ENCODE results near the gene ADORA2A.

Gene ADORA2A

GRCh38 chr22:24465566-24465965, 38.2 kb downstream of the ADORA2A start:
- no peaks in the 10 kb centered on the region for H3K27me3 ChIP-seq (replicated peaks in 2 of 5; ENCODE audit: control insufficient read depth in 4 of 5, insufficient read depth in 5 of 5, low read length in 4 of 5)
- peaks cover 13 to 24% (median 17%) of the 10 kb centered on the region in 4 experiments for H3K4me1 ChIP-seq (ENCODE audit: control extremely low read depth in 1 of 4, control insufficient read depth in 4 of 4, insufficient read depth in 4 of 4, low read length in 3 of 4)
- H3K9me3 ChIP-seq (ENCODE audit: control extremely low read depth in 1 of 5, control insufficient read depth in 4 of 5, insufficient read depth in 2 of 5, low read depth in 1 of 5, low read length in 4 of 5) = no peaks in the 10 kb centered on the region
- 100% methylated on average over 2 of the region's 5 CpGs for WGBS (ENCODE audit: insufficient coverage)
- ChIA-PET POLR2A (no interaction called here), CTCF (interaction anchor here (0.7 to 2.7 kb wide), 3 partner anchors 15 to 41 kb away, joined by 3 to 11 read pairs (median 6); no protein-coding TSS in a partner anchor)
- H3K27ac ChIP-seq (ENCODE audit: insufficient read depth in 1 of 2, low read depth in 1 of 2, low read length in 2 of 2, poor library complexity in 1 of 2, severe bottlenecking in 2 of 2) = no peak overlapping the region
- DNase-seq = peak in 1 of 3 donors; percentile 42
- H3K4me3 ChIP-seq (ENCODE audit: control insufficient read depth in 1 of 7, extremely low read depth in 1 of 7, insufficient read depth in 4 of 7, low read depth in 2 of 7, low read length in 6 of 7) = no peak overlapping the region
- H3K36me3 ChIP-seq (ENCODE audit: control insufficient read depth in 4 of 4, insufficient read depth in 4 of 4, low read length in 3 of 4) = no peaks in the 10 kb centered on the region

- no peak for DNase-seq
- Histone ChIP-seq H3K9me3 (ENCODE audit: control extremely low read depth in 1 of 5, control insufficient read depth in 4 of 5, insufficient read depth in 2 of 5, low read depth in 1 of 5, low read length in 4 of 5) (no peaks in the 10 kb centered on the region), H3K27ac (ENCODE audit: insufficient read depth in 1 of 2, low read depth in 1 of 2, low read length in 2 of 2, poor library complexity in 1 of 2, severe bottlenecking in 2 of 2) (no peak overlapping the region), H3K27me3 (replicated peaks in 2 of 5; ENCODE audit: control insufficient read depth in 4 of 5, insufficient read depth in 5 of 5, low read length in 4 of 5) (no peaks in the 10 kb centered on the region), H3K36me3 (ENCODE audit: control insufficient read depth in 4 of 4, insufficient read depth in 4 of 4, low read length in 3 of 4) (no peaks in the 10 kb centered on the region), H3K4me3 (ENCODE audit: control insufficient read depth in 1 of 7, extremely low read depth in 1 of 7, insufficient read depth in 4 of 7, low read depth in 2 of 7, low read length in 6 of 7) (no peak overlapping the region), H3K4me1 (ENCODE audit: control extremely low read depth in 1 of 4, control insufficient read depth in 4 of 4, insufficient read depth in 4 of 4, low read length in 3 of 4) (peaks cover 11 to 20% (median 14%) of the 10 kb centered on the region in 4 experiments)
- 100% methylated on average over 3 of the region's 3 CpGs for WGBS (ENCODE audit: insufficient coverage)
- ChIA-PET POLR2A (no interaction called here), CTCF (interaction anchor here (0.7 to 2.7 kb wide), 3 partner anchors 15 to 42 kb away, joined by 3 to 11 read pairs (median 6); no protein-coding TSS in a partner anchor)
Observed at GRCh38 chr22:24465975-24466374, 38.6 kb downstream of the ADORA2A start.

DNA sequence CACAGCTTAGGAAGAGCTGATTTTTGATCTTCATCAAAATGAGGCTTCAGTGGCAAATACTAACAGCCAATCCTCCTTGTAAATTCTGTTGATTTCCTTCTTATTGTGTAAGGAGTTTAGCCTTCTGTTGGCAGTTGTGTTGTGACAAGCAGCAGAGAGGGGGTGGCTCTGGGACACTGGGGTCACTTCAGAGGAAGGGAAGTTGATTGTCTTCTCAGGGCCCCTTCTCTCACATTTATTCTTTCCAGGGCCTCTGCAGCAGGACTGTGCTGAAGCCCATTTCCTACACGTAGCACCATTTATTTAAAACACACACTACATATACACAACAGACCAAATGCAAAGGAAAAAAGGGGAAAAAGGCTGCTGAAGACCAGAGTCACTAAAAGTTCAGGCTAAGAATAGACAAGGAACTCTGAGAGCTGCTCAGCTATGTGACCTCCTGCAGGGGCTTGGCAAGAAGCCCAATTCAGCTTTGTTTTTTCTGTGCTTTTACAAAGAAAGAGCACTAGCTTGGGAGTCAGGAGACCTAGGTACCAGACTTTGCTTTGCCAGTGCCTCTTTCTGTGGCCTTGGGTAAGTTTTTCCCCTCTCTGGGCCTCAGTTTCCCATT, 39.4 kb downstream of the ADORA2A start:
- Histone ChIP-seq H3K4me1 (ENCODE audit: control extremely low read depth in 1 of 4, control insufficient read depth in 4 of 4, insufficient read depth in 4 of 4, low read length in 3 of 4) (peaks cover 11 to 19% (median 12%) of the 10 kb centered on the region in 4 experiments), H3K9me3 (ENCODE audit: control extremely low read depth in 1 of 5, control insufficient read depth in 4 of 5, insufficient read depth in 2 of 5, low read depth in 1 of 5, low read length in 4 of 5) (no peaks in the 10 kb centered on the region), H3K27ac (ENCODE audit: insufficient read depth in 1 of 2, low read depth in 1 of 2, low read length in 2 of 2, poor library complexity in 1 of 2, severe bottlenecking in 2 of 2) (no peak overlapping the region), H3K4me3 (ENCODE audit: control insufficient read depth in 1 of 7, extremely low read depth in 1 of 7, insufficient read depth in 4 of 7, low read depth in 2 of 7, low read length in 6 of 7) (no peak overlapping the region), H3K36me3 (ENCODE audit: control insufficient read depth in 4 of 4, insufficient read depth in 4 of 4, low read length in 3 of 4) (no peaks in the 10 kb centered on the region), H3K27me3 (replicated peaks in 2 of 5; ENCODE audit: control insufficient read depth in 4 of 5, insufficient read depth in 5 of 5, low read length in 4 of 5) (no peaks in the 10 kb centered on the region)
- WGBS (ENCODE audit: insufficient coverage) = no CpG with 5 or more reads among the region's 1 CpG
- DNase-seq = peak in 1 of 3 donors; percentile 26
- POLR2A ChIA-PET = interaction anchor here (0.6 kb wide), 1 partner anchor 28 kb away, joined by 3 read pairs; no protein-coding TSS in a partner anchor
- CTCF ChIA-PET = interaction anchor here (1.0 to 2.7 kb wide), 4 partner anchors 14 to 43 kb away, joined by 3 to 11 read pairs (median 4); no protein-coding TSS in a partner anchor

DNA sequence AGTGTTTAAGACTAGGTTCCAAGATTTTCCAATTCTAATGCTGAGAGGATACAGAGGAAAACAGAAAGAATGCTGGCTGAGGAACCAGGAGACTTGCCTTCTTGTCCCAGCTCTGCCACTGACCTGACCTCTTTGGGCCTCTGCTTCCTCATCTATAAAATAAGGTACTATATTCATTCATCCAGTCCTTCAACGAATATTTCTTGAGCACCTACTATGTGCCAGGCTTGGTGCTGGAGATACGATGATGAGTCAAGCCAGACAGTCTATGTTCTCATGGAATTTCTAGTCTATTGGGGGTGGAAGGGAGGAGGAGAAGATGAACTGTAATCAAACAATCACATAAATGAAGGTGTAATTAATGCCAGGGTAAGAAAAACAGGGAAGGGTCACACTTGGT, 39.9 kb downstream of the ADORA2A start:
- POLR2A ChIA-PET = interaction anchor here (0.6 kb wide), 1 partner anchor 28 kb away, joined by 3 read pairs; no protein-coding TSS in a partner anchor
- Histone ChIP-seq H3K36me3 (ENCODE audit: control insufficient read depth in 4 of 4, insufficient read depth in 4 of 4, low read length in 3 of 4) (no peaks in the 10 kb centered on the region), H3K27me3 (replicated peaks in 2 of 5; ENCODE audit: control insufficient read depth in 4 of 5, insufficient read depth in 5 of 5, low read length in 4 of 5) (no peaks in the 10 kb centered on the region), H3K4me3 (ENCODE audit: control insufficient read depth in 1 of 7, extremely low read depth in 1 of 7, insufficient read depth in 4 of 7, low read depth in 2 of 7, low read length in 6 of 7) (no peak overlapping the region), H3K4me1 (ENCODE audit: control extremely low read depth in 1 of 4, control insufficient read depth in 4 of 4, insufficient read depth in 4 of 4, low read length in 3 of 4) (peaks cover 11 to 19% (median 12%) of the 10 kb centered on the region in 4 experiments), H3K9me3 (ENCODE audit: control extremely low read depth in 1 of 5, control insufficient read depth in 4 of 5, insufficient read depth in 2 of 5, low read depth in 1 of 5, low read length in 4 of 5) (no peaks in the 10 kb centered on the region), H3K27ac (ENCODE audit: insufficient read depth in 1 of 2, low read depth in 1 of 2, low read length in 2 of 2, poor library complexity in 1 of 2, severe bottlenecking in 2 of 2) (no peak overlapping the region)
- 17% methylated on average over 1 of the region's 2 CpGs for WGBS (ENCODE audit: insufficient coverage)
- CTCF ChIA-PET = interaction anchor here (1.0 to 2.7 kb wide), 4 partner anchors 13 to 43 kb away, joined by 3 to 11 read pairs (median 4); no protein-coding TSS in a partner anchor
- DNase-seq = no peak

DNA sequence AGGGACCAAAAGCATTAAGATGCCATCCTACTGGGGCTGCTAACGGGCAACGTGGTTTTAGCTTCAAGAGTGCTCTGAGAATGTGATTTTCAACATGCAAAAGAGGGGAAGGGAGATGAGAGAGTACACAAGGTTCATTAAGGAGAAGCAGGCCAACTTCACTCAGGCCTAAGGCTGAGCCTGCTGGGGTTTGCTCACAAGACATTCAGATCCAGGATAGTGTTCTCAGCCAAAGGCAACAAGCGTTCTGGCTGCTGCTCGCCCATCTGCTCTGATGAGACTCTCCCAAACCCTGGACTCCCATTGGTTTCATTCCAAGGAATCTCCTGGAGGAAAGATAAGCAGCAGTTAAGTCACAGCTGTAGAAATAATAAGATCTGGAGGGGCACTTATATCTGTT, 44.2 kb downstream of the ADORA2A start:
- ChIA-PET POLR2A (no interaction called here), CTCF (interaction anchor here (0.5 to 1.0 kb wide), 2 partner anchors 10 to 18 kb away, joined by 3 read pairs; no protein-coding TSS in a partner anchor)
- peaks cover 8 to 13% (median 8%) of the 10 kb centered on the region in 4 experiments for H3K4me1 ChIP-seq (ENCODE audit: control extremely low read depth in 1 of 4, control insufficient read depth in 4 of 4, insufficient read depth in 4 of 4, low read length in 3 of 4)
- H3K27me3 ChIP-seq (replicated peaks in 2 of 5; ENCODE audit: control insufficient read depth in 4 of 5, insufficient read depth in 5 of 5, low read length in 4 of 5) = no peaks in the 10 kb centered on the region
- 96% methylated on average over 4 of the region's 4 CpGs for WGBS (ENCODE audit: insufficient coverage)
- H3K4me3 ChIP-seq (ENCODE audit: control insufficient read depth in 1 of 7, extremely low read depth in 1 of 7, insufficient read depth in 4 of 7, low read depth in 2 of 7, low read length in 6 of 7) = no peak overlapping the region
- H3K9me3 ChIP-seq (ENCODE audit: control extremely low read depth in 1 of 5, control insufficient read depth in 4 of 5, insufficient read depth in 2 of 5, low read depth in 1 of 5, low read length in 4 of 5) = peaks cover 0 to 2% (median 0%) of the 10 kb centered on the region in 5 experiments
- no peaks in the 10 kb centered on the region for H3K36me3 ChIP-seq (ENCODE audit: control insufficient read depth in 4 of 4, insufficient read depth in 4 of 4, low read length in 3 of 4)
- DNase-seq = no peak
- H3K27ac ChIP-seq (ENCODE audit: insufficient read depth in 1 of 2, low read depth in 1 of 2, low read length in 2 of 2, poor library complexity in 1 of 2, severe bottlenecking in 2 of 2) = no peak overlapping the region

GRCh38 chr22:24473284-24473683, 45.9 kb downstream of the ADORA2A start:
- Histone ChIP-seq H3K27me3 (replicated peaks in 2 of 5; ENCODE audit: control insufficient read depth in 4 of 5, insufficient read depth in 5 of 5, low read length in 4 of 5) (no peaks in the 10 kb centered on the region), H3K36me3 (ENCODE audit: control insufficient read depth in 4 of 4, insufficient read depth in 4 of 4, low read length in 3 of 4) (no peaks in the 10 kb centered on the region), H3K4me3 (ENCODE audit: control insufficient read depth in 1 of 7, extremely low read depth in 1 of 7, insufficient read depth in 4 of 7, low read depth in 2 of 7, low read length in 6 of 7) (no peak overlapping the region), H3K9me3 (ENCODE audit: control extremely low read depth in 1 of 5, control insufficient read depth in 4 of 5, insufficient read depth in 2 of 5, low read depth in 1 of 5, low read length in 4 of 5) (peaks cover 0 to 2% (median 0%) of the 10 kb centered on the region in 5 experiments), H3K27ac (ENCODE audit: insufficient read depth in 1 of 2, low read depth in 1 of 2, low read length in 2 of 2, poor library complexity in 1 of 2, severe bottlenecking in 2 of 2) (no peak overlapping the region), H3K4me1 (ENCODE audit: control extremely low read depth in 1 of 4, control insufficient read depth in 4 of 4, insufficient read depth in 4 of 4, low read length in 3 of 4) (peaks cover 0 to 2% (median 0%) of the 10 kb centered on the region in 4 experiments)
- DNase-seq = peak in 2 of 3 donors; percentile 67 to 73
- ChIA-PET CTCF (interaction anchor here (2.3 to 3.3 kb wide), 2 partner anchors 10 to 18 kb away, joined by 5 to 12 read pairs; no protein-coding TSS in a partner anchor), POLR2A (no interaction called here)

DNA sequence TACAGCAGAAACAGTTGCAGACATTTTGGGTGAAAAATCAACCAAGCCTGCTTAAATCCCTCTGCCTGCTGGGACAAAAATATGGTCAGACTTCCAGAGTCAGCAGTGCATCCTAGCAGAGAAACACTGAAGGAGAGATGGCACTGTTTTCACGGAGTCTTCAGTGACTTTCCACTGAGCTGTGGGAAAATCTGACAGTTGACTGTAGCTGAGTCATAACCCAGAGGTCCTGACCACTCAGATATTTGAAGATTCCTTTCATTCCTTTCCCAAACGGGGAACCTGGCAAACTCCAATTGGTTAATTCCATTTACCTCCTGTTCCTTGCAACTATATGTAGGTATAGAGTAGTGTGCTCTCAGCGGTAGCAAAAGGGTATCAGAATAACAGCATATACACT, 46.8 kb downstream of the ADORA2A start:
- no peak for DNase-seq
- Histone ChIP-seq H3K4me3 (ENCODE audit: control insufficient read depth in 1 of 7, extremely low read depth in 1 of 7, insufficient read depth in 4 of 7, low read depth in 2 of 7, low read length in 6 of 7) (no peak overlapping the region), H3K4me1 (ENCODE audit: control extremely low read depth in 1 of 4, control insufficient read depth in 4 of 4, insufficient read depth in 4 of 4, low read length in 3 of 4) (peaks cover 0 to 2% (median 0%) of the 10 kb centered on the region in 4 experiments), H3K9me3 (ENCODE audit: control extremely low read depth in 1 of 5, control insufficient read depth in 4 of 5, insufficient read depth in 2 of 5, low read depth in 1 of 5, low read length in 4 of 5) (peaks cover 0 to 2% (median 0%) of the 10 kb centered on the region in 5 experiments), H3K27ac (ENCODE audit: insufficient read depth in 1 of 2, low read depth in 1 of 2, low read length in 2 of 2, poor library complexity in 1 of 2, severe bottlenecking in 2 of 2) (no peak overlapping the region), H3K36me3 (ENCODE audit: control insufficient read depth in 4 of 4, insufficient read depth in 4 of 4, low read length in 3 of 4) (no peaks in the 10 kb centered on the region), H3K27me3 (replicated peaks in 2 of 5; ENCODE audit: control insufficient read depth in 4 of 5, insufficient read depth in 5 of 5, low read length in 4 of 5) (no peaks in the 10 kb centered on the region)
- ChIA-PET CTCF (interaction anchor here (1.6 to 3.3 kb wide), 3 partner anchors 10 to 19 kb away, joined by 5 to 12 read pairs (median 7); no protein-coding TSS in a partner anchor), POLR2A (interaction anchor here (0.8 kb wide), 1 partner anchor 18 kb away, joined by 3 read pairs; no protein-coding TSS in a partner anchor)
- WGBS (ENCODE audit: insufficient coverage) = 80% methylated on average over 1 of the region's 3 CpGs

All from common myeloid progenitor, CD34-positive (primary cell).